ENCODE data around the gene CLK4. TPM values are rescaled to one million over a fixed set of nuclear protein-coding genes. Genes with fewer than 3 reads are reported as not detected.

The CLK4 gene
- total RNA-seq, 1 experiment from 2014 or later = 9.8 TPM

DNA sequence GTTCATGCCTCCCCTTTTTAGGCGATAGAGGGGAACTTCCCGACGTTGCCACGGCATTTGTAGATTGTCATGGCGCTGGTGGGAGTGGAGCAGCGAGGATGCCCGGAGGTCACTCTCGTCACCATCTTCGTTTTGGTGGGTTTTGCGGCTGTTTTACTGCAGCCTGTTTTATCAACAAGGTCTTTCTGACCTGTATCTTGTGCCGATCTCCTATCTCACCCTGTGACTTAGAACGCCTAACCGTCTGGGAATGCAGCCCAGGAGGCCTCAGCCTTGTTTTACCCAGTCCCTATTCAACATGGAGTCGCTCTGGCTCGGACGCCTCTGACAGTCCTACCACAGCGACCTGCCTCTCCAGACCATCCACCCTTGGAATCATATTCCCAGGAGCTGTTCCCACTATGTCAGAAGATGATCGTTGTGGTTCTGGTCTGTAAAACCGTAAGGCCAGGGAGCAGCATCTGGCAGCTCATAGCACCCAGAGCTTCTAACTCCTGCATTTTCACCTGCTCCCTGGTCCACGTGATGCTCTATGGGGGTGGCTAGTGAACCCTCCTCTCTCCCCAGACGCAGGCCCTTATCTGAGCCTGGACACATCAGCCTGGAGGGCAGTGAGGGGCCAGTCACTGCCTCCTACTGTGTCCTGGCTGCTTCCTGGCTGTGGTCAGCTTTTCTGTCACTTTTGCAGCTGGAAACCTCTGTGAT is 35.1 kb upstream of the CLK4 start:
- no peaks in the 10 kb centered on the region for H4K20me1 ChIP-seq (ENCODE audit: insufficient read depth)
- H3K4me2 ChIP-seq (ENCODE audit: low read length) = no peak overlapping the region
- H3K27ac ChIP-seq (ENCODE audit: low read depth, low read length) = no peak overlapping the region
- no peak overlapping the region for H3K4me3 ChIP-seq (replicated peaks in 1 of 2; ENCODE audit: low read depth in 1 of 2, low read length in 2 of 2)
- H3K79me2 ChIP-seq (ENCODE audit: insufficient read depth, low read length) = no peaks in the 10 kb centered on the region
- intact Hi-C loops (cut with micrococcal nuclease) = no loop called here
- ChIA-PET RAD21 (ENCODE audit: low non-redundant PET in 1 of 2, low total read pairs in 2 of 2, uncharacterized antibody in 2 of 2, unreplicated experiment in 2 of 2) (no interaction called here), POLR2A (no interaction called here), CTCF (no interaction called here)
- no peak overlapping the region for H2AFZ ChIP-seq (ENCODE audit: low read depth, low read length, poor library complexity, severe bottlenecking)
- TF ChIP-seq CBX3 (IDR thresholded peaks at IDR 0.05; ENCODE audit: low read depth) (no peak), SIN3A (IDR thresholded peaks at IDR 0.05; ENCODE audit: low read depth) (no peak), JUND (IDR thresholded peaks at IDR 0.05) (no peak), RAD21 (IDR thresholded peaks at IDR 0.05; ENCODE audit: low read depth) (no peak), SRF (IDR thresholded peaks at IDR 0.05; ENCODE audit: low read depth) (no peak), ZFX (IDR thresholded peaks at IDR 0.05) (no peak)
- TF ChIP-seq, protein P1, sequence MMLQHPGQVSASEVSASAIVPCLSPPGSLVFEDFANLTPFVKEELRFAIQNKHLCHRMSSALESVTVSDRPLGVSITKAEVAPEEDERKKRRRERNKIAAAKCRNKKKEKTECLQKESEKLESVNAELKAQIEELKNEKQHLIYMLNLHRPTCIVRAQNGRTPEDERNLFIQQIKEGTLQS (IDR thresholded peaks at IDR 0.05) = no peak
- TF ChIP-seq, protein P2, sequence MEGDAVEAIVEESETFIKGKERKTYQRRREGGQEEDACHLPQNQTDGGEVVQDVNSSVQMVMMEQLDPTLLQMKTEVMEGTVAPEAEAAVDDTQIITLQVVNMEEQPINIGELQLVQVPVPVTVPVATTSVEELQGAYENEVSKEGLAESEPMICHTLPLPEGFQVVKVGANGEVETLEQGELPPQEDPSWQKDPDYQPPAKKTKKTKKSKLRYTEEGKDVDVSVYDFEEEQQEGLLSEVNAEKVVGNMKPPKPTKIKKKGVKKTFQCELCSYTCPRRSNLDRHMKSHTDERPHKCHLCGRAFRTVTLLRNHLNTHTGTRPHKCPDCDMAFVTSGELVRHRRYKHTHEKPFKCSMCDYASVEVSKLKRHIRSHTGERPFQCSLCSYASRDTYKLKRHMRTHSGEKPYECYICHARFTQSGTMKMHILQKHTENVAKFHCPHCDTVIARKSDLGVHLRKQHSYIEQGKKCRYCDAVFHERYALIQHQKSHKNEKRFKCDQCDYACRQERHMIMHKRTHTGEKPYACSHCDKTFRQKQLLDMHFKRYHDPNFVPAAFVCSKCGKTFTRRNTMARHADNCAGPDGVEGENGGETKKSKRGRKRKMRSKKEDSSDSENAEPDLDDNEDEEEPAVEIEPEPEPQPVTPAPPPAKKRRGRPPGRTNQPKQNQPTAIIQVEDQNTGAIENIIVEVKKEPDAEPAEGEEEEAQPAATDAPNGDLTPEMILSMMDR (IDR thresholded peaks at IDR 0.05 in 2 of 3, conservative IDR thresholded peaks at IDR 0.05 in 1 of 3; ENCODE audit: borderline replicate concordance in 1 of 3, insufficient read depth in 1 of 3, low read depth in 2 of 3, low read length in 2 of 3) = no peak
- ATAC-seq (no peak), DNase-seq (ENCODE audit: low read depth, low spot score) (no peak)
- H3K9ac ChIP-seq (ENCODE audit: low read length) = no peak overlapping the region
- no peaks in the 10 kb centered on the region for H3K4me1 ChIP-seq (ENCODE audit: control insufficient read depth in 1 of 2, insufficient read depth in 2 of 2, low read length in 2 of 2)
- BruUV-seq (replicated peaks) = no TSS peak
- no peaks in the 10 kb centered on the region for H3K36me3 ChIP-seq (ENCODE audit: control insufficient read depth in 1 of 2, insufficient read depth in 2 of 2, low read length in 2 of 2)
- 0 out of 2 replicates have a peak, but pooled peaks cover 4% of the 10 kb centered on the region for H3K27me3 ChIP-seq (ENCODE audit: insufficient read depth, low read length)
- H3K9me3 ChIP-seq (ENCODE audit: control insufficient read depth in 1 of 2, insufficient read depth in 1 of 2, low read depth in 1 of 2, low read length in 2 of 2) = no peaks in the 10 kb centered on the region
- no peaks in the 10 kb centered on the region for H3K9me2 ChIP-seq (ENCODE audit: insufficient read depth)
